HEK293 (cell line): ENCODE results near the gene SMC5.
A peak's percentile ranks its signal among the peaks of the same experiment; 100 is the strongest.

Experiments
- CTCF ChIA-PET: fragments of 350-600 bp; formaldehyde crosslinking; extraction: SDS; loops from one replicate; lab custom pipeline; 2021; ENCODE audit warnings: antibody characterized with exemption; lab: Yijun Ruan, JAX
- POLR2A ChIA-PET: fragments of 300-600 bp; formaldehyde crosslinking; extraction: SDS; loops from one replicate; lab custom pipeline; 2020; ENCODE audit warnings: antibody characterized with exemption, inconsistent platforms; lab: Yijun Ruan, JAX
- H3K27ac ChIP-seq: fragments of 200-500 bp; sonication (Bioruptor generic); 2 replicates; pipeline ENCODE4 v1.5.1; 2014; ENCODE audit warnings: low read depth, low read length, control low read depth, inconsistent platforms; ENCODE audit errors: extremely low read depth
- H3K36me3 ChIP-seq, 2 experiments: fragments of 200-500 bp in 1 of 2; sonication (Bioruptor generic) in 1 of 2; 1 replicate in 1 of 2; 2 replicates in 1 of 2; pipeline ENCODE4 v1.5.1; 2014 to 2017; ENCODE audit warnings: inconsistent platforms in 2 of 2, low read length in 2 of 2; ENCODE audit not compliant: control insufficient read depth in 2 of 2, insufficient read depth in 1 of 2
- H3K4me1 ChIP-seq: fragments of 200-500 bp; sonication (Bioruptor generic); 2 replicates; pipeline ENCODE4 v1.5.1; 2014; ENCODE audit warnings: mild to moderate bottlenecking, low read length, inconsistent platforms; ENCODE audit not compliant: control insufficient read depth, insufficient read depth
- H3K4me3 ChIP-seq: 2 replicates; pipeline ENCODE4 v1.5.1; 2011; ENCODE audit warnings: low read depth, mild to moderate bottlenecking, control low read depth, low read length, moderate library complexity
- H3K9me3 ChIP-seq: fragments of 200-500 bp; sonication (Bioruptor generic); 2 replicates; pipeline ENCODE4 v1.5.1; 2014; ENCODE audit warnings: low read depth, low read length, inconsistent platforms; ENCODE audit not compliant: control insufficient read depth, insufficient read depth
- BCL11B ChIP-seq: fragments of 450-650 bp; formaldehyde crosslinking; IDR thresholded peaks from 2 replicates; pipeline ENCODE4 v1.5.1; 2016; ENCODE audit warnings: low read depth, missing biosample characterization, missing genetic modification characterization
- GLI2 ChIP-seq: fragments of 450-650 bp; formaldehyde crosslinking; IDR thresholded peaks from 2 replicates; pipeline ENCODE4; 2017; ENCODE audit warnings: missing biosample characterization, missing genetic modification characterization, low read depth, borderline replicate concordance
- GLI4 ChIP-seq: fragments of 450-650 bp; formaldehyde crosslinking; IDR thresholded peaks from 2 replicates; pipeline ENCODE4 v1.5.1; 2016; ENCODE audit warnings: missing biosample characterization, missing genetic modification characterization
- KLF9 ChIP-seq: fragments of 450-650 bp; formaldehyde crosslinking; IDR thresholded peaks from 2 replicates; pipeline ENCODE4 v1.5.1; 2016; ENCODE audit warnings: missing biosample characterization, missing genetic modification characterization, low read depth
- SCRT1 ChIP-seq: fragments of 450-650 bp; formaldehyde crosslinking; IDR thresholded peaks from 2 replicates; pipeline ENCODE4 v1.5.1; 2016; ENCODE audit warnings: missing biosample characterization, missing genetic modification characterization, borderline replicate concordance
- SCRT2 ChIP-seq: fragments of 450-650 bp; formaldehyde crosslinking; IDR thresholded peaks from 2 replicates; pipeline ENCODE4 v1.5.1; 2016; ENCODE audit warnings: missing biosample characterization, missing genetic modification characterization
- SP7 ChIP-seq: fragments of 450-650 bp; formaldehyde crosslinking; IDR thresholded peaks from 2 replicates; pipeline ENCODE4 v1.5.1; 2016; ENCODE audit warnings: missing biosample characterization, missing genetic modification characterization
- ZBTB48 ChIP-seq: fragments of 450-650 bp; formaldehyde crosslinking; IDR thresholded peaks from 2 replicates; pipeline ENCODE4 v1.5.1; 2016; ENCODE audit warnings: missing biosample characterization, missing genetic modification characterization
- ZBTB8A ChIP-seq: fragments of 450-650 bp; formaldehyde crosslinking; IDR thresholded peaks from 2 replicates; pipeline ENCODE4 v1.5.1; 2016; ENCODE audit warnings: missing biosample characterization, missing genetic modification characterization
- ZNF121 ChIP-seq: fragments of 450-650 bp; formaldehyde crosslinking; IDR thresholded peaks from 2 replicates; pipeline ENCODE4 v1.5.1; 2016; ENCODE audit warnings: missing biosample characterization, missing genetic modification characterization
- ZNF311 ChIP-seq: fragments of 450-650 bp; formaldehyde crosslinking; IDR thresholded peaks from 2 replicates; pipeline ENCODE4 v1.5.1; 2017; ENCODE audit warnings: missing biosample characterization, missing genetic modification characterization, borderline replicate concordance
- ZNF324 ChIP-seq: fragments of 450-650 bp; formaldehyde crosslinking; IDR thresholded peaks from 2 replicates; pipeline ENCODE4 v1.5.1; 2016; ENCODE audit warnings: missing biosample characterization, missing genetic modification characterization
- ZNF354C ChIP-seq: fragments of 450-650 bp; formaldehyde crosslinking; IDR thresholded peaks from 2 replicates; pipeline ENCODE4 v1.5.1; 2016; ENCODE audit warnings: missing biosample characterization, missing genetic modification characterization, low read depth, borderline replicate concordance
- ZNF544 ChIP-seq: fragments of 450-650 bp; formaldehyde crosslinking; IDR thresholded peaks from 2 replicates; pipeline ENCODE4 v1.5.0; 2017; ENCODE audit warnings: missing biosample characterization, missing genetic modification characterization
- ZNF549 ChIP-seq: fragments of 450-650 bp; IDR thresholded peaks from 2 replicates; pipeline ENCODE4 v1.5.1; 2018; ENCODE audit warnings: missing biosample characterization, missing genetic modification characterization, mild to moderate bottlenecking, inconsistent platforms, moderate library complexity
- ZNF596 ChIP-seq: fragments of 450-650 bp; IDR thresholded peaks from 2 replicates; pipeline ENCODE4 v1.5.0; 2018; ENCODE audit warnings: missing biosample characterization, mild to moderate bottlenecking, missing genetic modification characterization, moderate library complexity
- ZNF660 ChIP-seq: fragments of 450-650 bp; IDR thresholded peaks from 2 replicates; pipeline ENCODE4 v1.5.1; 2018; ENCODE audit warnings: missing biosample characterization, mild to moderate bottlenecking, missing genetic modification characterization
- ZNF76 ChIP-seq: fragments of 450-650 bp; formaldehyde crosslinking; IDR thresholded peaks from 2 replicates; pipeline ENCODE4; 2016; ENCODE audit warnings: low read depth, missing biosample characterization, missing genetic modification characterization, borderline replicate concordance
- ZNF776 ChIP-seq: fragments of 450-650 bp; formaldehyde crosslinking; IDR thresholded peaks from 2 replicates; pipeline ENCODE4 v1.5.0; 2017; ENCODE audit warnings: missing biosample characterization, missing genetic modification characterization, borderline replicate concordance
- ZSCAN23 ChIP-seq: fragments of 450-650 bp; formaldehyde crosslinking; IDR thresholded peaks from 2 replicates; pipeline ENCODE4 v1.5.1; 2016; ENCODE audit warnings: missing biosample characterization, missing genetic modification characterization
- ZXDB ChIP-seq: fragments of 450-650 bp; formaldehyde crosslinking; IDR thresholded peaks from 2 replicates; pipeline ENCODE4 v1.5.1; 2016; ENCODE audit warnings: missing biosample characterization, missing genetic modification characterization
- TF ChIP-seq, protein P1 (sequence below): fragments of 450-650 bp; formaldehyde crosslinking; IDR thresholded peaks from 2 replicates; pipeline ENCODE4 v1.5.1; 2016; ENCODE audit warnings: missing biosample characterization, missing genetic modification characterization
- TF ChIP-seq, protein P2 (sequence below): fragments of 450-650 bp; formaldehyde crosslinking; IDR thresholded peaks from 2 replicates; pipeline ENCODE4 v1.5.1; 2016; ENCODE audit warnings: missing biosample characterization, missing genetic modification characterization
- TF ChIP-seq, protein P3 (sequence below): fragments of 450-650 bp; formaldehyde crosslinking; IDR thresholded peaks from 2 replicates; pipeline ENCODE4 v1.5.1; 2016; ENCODE audit warnings: missing biosample characterization, missing genetic modification characterization

The SMC5 gene

DNA sequence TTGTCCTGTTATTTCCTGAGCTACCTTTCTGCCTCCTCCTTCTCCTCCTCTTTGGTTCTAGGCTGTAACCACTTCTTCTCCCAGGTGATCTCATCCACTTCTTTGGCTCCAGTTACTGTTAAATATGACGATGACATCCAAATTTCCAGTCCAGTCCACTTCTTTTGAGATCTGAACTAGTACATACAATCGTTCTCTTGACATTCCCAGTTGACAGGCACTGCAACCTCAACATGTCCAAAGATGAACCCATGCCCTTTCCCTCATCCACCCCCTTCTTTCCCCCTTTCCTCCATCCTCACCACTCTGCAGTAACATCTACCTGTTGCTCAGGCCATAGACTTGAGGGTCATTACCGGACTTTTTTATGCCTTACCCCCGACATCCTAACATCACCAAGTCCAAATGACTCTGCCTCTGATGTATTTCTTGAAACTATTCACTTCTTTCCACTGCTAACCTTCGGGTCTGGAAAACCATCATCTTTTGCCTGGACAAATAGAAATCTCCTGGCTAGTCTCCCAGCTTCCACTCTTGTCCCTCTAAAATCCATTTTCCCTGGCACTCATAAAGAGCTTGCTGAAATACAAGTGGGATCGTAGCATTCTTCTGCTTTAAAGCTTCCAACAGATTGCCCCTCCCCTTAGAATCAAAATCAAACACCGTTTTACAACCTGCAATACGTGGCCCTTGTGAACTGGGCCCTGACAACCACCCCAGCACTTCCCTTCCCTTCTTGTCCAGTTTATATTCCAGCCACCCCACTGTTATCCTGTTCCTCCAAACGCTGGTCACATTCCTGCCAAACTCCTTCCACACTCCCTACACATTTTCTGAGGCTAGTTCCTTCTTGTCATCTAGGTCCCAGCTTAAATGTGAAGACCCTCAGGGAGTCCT lies 124.2 kb downstream of the SMC5 start:
- H3K4me1 ChIP-seq, result no peaks in the 10 kb centered on the region
- no peaks in the 10 kb centered on the region for H3K9me3 ChIP-seq
- H3K36me3 ChIP-seq, result peaks cover 0 to 25% of the 10 kb centered on the region in 2 experiments; a peak in 1 of 3 replicates
- no peak overlapping the region for H3K4me3 ChIP-seq
- no peak overlapping the region for H3K27ac ChIP-seq
- POLR2A ChIA-PET, result no interaction called here
- TF ChIP-seq ZXDB (no peak), ZNF544 (tag by site-specific recombination) (no peak), ZNF76 (tag by site-specific recombination) (no peak), ZNF121 (tag by site-specific recombination) (no peak), ZNF354C (tag by site-specific recombination) (no peak), SCRT2 (peak; percentile 89), KLF9 (no peak), ZNF776 (no peak), ZNF596 (no peak), ZNF324 (tag by site-specific recombination) (no peak), SCRT1 (peak; percentile 54; the same call in 1 of the 2 replicates), GLI2 (tag by site-specific recombination) (no peak)
- TF ChIP-seq, protein P1, sequence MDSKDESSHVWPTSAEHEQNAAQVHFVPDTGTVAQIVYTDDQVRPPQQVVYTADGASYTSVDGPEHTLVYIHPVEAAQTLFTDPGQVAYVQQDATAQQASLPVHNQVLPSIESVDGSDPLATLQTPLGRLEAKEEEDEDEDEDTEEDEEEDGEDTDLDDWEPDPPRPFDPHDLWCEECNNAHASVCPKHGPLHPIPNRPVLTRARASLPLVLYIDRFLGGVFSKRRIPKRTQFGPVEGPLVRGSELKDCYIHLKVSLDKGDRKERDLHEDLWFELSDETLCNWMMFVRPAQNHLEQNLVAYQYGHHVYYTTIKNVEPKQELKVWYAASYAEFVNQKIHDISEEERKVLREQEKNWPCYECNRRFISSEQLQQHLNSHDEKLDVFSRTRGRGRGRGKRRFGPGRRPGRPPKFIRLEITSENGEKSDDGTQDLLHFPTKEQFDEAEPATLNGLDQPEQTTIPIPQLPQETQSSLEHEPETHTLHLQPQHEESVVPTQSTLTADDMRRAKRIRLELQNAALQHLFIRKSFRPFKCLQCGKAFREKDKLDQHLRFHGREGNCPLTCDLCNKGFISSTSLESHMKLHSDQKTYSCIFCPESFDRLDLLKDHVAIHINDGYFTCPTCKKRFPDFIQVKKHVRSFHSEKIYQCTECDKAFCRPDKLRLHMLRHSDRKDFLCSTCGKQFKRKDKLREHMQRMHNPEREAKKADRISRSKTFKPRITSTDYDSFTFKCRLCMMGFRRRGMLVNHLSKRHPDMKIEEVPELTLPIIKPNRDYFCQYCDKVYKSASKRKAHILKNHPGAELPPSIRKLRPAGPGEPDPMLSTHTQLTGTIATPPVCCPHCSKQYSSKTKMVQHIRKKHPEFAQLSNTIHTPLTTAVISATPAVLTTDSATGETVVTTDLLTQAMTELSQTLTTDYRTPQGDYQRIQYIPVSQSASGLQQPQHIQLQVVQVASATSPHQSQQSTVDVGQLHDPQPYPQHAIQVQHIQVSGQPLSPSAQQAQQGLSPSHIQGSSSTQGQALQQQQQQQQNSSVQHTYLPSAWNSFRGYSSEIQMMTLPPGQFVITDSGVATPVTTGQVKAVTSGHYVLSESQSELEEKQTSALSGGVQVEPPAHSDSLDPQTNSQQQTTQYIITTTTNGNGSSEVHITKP (tag by site-specific recombination), result peak; percentile 52
- TF ChIP-seq, all 188 proteins: peak for 3
- CTCF ChIA-PET, result interaction anchor here (0.6 to 0.9 kb wide), 4 partner anchors 72 to 563 kb away, joined by 3 to 6 read pairs (median 4); no protein-coding TSS in a partner anchor

DNA sequence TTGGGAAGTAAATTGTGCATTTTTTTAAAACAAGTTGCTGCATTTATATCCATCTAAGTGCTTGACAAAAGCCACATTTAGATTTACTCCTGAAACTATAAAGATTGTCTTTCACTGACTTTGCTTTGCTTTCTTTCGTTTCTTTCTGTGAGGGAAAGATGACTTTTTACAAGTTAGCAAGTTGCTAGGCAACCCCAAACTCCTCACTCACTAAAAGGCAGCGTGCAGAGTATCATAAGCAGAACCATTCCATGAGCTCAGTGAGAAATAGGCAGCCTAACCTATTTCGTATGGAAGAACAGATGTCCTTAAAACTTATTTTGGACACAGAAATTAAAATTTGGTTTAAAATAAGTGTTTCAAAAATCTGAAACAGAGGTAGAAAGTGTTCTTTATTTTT lies 126.6 kb downstream of the SMC5 start:
- POLR2A ChIA-PET, result interaction anchor here (1.6 kb wide), 1 partner anchor 33 kb away, joined by 6 read pairs; no protein-coding TSS in a partner anchor
- H3K9me3 ChIP-seq, result no peaks in the 10 kb centered on the region
- TF ChIP-seq, protein P2, sequence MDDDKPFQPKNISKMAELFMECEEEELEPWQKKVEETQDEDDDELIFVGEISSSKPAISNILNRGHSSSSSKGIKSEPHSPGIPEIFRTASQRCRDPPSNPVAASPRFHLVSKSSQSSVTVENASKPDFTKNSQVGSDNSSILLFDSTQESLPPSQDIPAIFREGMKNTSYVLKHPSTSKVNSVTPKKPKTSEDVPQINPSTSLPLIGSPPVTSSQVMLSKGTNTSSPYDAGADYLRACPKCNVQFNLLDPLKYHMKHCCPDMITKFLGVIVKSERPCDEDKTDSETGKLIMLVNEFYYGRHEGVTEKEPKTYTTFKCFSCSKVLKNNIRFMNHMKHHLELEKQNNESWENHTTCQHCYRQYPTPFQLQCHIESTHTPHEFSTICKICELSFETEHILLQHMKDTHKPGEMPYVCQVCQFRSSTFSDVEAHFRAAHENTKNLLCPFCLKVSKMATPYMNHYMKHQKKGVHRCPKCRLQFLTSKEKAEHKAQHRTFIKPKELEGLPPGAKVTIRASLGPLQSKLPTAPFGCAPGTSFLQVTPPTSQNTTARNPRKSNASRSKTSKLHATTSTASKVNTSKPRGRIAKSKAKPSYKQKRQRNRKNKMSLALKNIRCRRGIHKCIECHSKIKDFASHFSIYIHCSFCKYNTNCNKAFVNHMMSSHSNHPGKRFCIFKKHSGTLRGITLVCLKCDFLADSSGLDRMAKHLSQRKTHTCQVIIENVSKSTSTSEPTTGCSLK, result no peak
- TF ChIP-seq SP7 (tag by site-specific recombination), result no peak
- no peak for TF ChIP-seq BCL11B
- no peak for TF ChIP-seq ZBTB8A (tag by site-specific recombination)
- no peak for TF ChIP-seq ZSCAN23 (tag by site-specific recombination)
- TF ChIP-seq ZNF660, result no peak
- TF ChIP-seq ZBTB48 (tag by site-specific recombination), result no peak
- TF ChIP-seq, protein P3, sequence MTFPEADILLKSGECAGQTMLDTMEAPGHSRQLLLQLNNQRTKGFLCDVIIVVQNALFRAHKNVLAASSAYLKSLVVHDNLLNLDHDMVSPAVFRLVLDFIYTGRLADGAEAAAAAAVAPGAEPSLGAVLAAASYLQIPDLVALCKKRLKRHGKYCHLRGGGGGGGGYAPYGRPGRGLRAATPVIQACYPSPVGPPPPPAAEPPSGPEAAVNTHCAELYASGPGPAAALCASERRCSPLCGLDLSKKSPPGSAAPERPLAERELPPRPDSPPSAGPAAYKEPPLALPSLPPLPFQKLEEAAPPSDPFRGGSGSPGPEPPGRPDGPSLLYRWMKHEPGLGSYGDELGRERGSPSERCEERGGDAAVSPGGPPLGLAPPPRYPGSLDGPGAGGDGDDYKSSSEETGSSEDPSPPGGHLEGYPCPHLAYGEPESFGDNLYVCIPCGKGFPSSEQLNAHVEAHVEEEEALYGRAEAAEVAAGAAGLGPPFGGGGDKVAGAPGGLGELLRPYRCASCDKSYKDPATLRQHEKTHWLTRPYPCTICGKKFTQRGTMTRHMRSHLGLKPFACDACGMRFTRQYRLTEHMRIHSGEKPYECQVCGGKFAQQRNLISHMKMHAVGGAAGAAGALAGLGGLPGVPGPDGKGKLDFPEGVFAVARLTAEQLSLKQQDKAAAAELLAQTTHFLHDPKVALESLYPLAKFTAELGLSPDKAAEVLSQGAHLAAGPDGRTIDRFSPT (tag by site-specific recombination), result no peak
- no peak for TF ChIP-seq GLI4 (tag by site-specific recombination)
- TF ChIP-seq ZNF549 (tag by site-specific recombination), result no peak
- TF ChIP-seq ZNF311, result no peak
- TF ChIP-seq, all 188 proteins: peak for 0
- no peaks in the 10 kb centered on the region for H3K4me1 ChIP-seq
- H3K27ac ChIP-seq, result no peak overlapping the region
- CTCF ChIA-PET, result no interaction called here
- H3K36me3 ChIP-seq, result peaks cover 0 to 27% of the 10 kb centered on the region in 2 experiments; a peak in 1 of 3 replicates
- H3K4me3 ChIP-seq, result no peak overlapping the region
